IPS-18a (cell line): ENCODE measurements around the gene CSF3R.

Source experiments
- H3K27ac ChIP-seq: one replicate; pipeline ENCODE4 v1.5.1; 2013; ENCODE audit warnings: low read length
- H3K27me3 ChIP-seq: one replicate; pipeline ENCODE4 v1.6.1; 2013; ENCODE audit warnings: mild to moderate bottlenecking, low read length; ENCODE audit not compliant: control insufficient read depth, insufficient read depth
- H3K36me3 ChIP-seq: one replicate; pipeline ENCODE4 v1.6.1; 2013; ENCODE audit warnings: low read depth, low read length; ENCODE audit not compliant: control insufficient read depth
- H3K4me1 ChIP-seq: one replicate; pipeline ENCODE4 v1.6.1; 2013; ENCODE audit warnings: low read depth, low read length; ENCODE audit not compliant: control insufficient read depth
- H3K4me3 ChIP-seq: one replicate; pipeline ENCODE4 v1.5.1; 2013; ENCODE audit warnings: low read length
- H3K9ac ChIP-seq: one replicate; pipeline ENCODE4 v1.6.1; 2013; ENCODE audit warnings: mild to moderate bottlenecking, low read length, moderate library complexity
- H3K9me3 ChIP-seq: one replicate; pipeline ENCODE4 v1.6.1; 2013; ENCODE audit warnings: low read depth, low read length; ENCODE audit not compliant: control insufficient read depth

CSF3R gene

DNA sequence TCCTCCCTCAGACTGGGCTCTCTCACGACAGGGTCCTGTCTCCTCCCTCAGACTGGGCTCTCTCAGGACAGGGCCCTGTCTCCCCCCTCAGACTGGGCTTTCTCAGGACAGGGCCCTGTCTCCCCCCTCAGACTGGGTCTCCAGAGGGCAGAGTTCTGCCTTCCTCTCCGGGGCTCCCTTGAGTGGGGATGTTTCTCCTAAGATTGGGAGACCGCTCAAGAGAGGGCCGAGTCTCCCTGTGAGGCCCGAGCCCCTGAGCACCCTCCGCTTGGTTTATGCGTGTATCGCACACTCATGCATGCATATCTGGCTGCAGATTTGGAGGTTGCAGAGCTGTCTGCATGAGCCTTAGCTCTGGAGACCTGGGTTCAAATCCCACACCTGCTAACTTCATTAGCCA is 39.3 kb upstream of the CSF3R start:
- Histone ChIP-seq H3K36me3 (no peaks in the 10 kb centered on the region), H3K9ac (no peak overlapping the region), H3K27me3 (no peaks in the 10 kb centered on the region), H3K9me3 (no peaks in the 10 kb centered on the region), H3K4me1 (peaks cover 4% of the 10 kb centered on the region), H3K27ac (no peak overlapping the region), H3K4me3 (no peak overlapping the region)

DNA sequence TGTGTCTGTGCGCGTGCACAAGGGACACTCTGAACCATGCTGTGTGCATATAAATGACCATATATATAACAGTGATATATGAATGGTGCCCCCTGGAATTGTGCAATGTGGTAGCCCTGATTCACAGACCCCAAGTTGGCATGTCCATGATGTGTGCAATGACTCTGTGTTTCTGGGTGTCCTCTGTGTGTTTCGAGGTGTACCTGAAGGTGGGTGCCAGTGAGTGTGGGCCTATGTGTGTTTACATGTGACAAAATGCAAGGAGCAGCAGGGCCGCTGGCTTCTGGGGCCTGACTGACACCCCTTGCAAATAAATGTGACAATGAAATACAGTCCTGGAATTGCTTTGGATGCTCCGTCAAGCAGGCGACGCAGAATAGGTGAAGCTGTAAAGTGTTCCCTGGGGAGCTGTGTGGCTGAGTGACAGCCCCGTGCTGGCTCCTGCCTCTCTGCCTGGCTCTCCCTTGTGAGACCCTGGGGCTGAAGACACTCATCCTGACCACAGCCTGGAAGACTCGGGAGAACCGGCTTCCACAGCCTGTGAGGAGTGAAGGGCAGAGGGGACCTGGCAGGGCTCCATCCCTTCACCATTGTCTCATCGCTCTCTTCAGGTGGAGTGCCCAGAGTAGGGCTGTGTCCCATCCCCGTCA is 38.2 kb upstream of the CSF3R start:
- Histone ChIP-seq H3K9me3 (no peaks in the 10 kb centered on the region), H3K27me3 (no peaks in the 10 kb centered on the region), H3K27ac (no peak overlapping the region), H3K4me3 (no peak overlapping the region), H3K9ac (no peak overlapping the region), H3K36me3 (no peaks in the 10 kb centered on the region), H3K4me1 (peaks cover 4% of the 10 kb centered on the region)

DNA sequence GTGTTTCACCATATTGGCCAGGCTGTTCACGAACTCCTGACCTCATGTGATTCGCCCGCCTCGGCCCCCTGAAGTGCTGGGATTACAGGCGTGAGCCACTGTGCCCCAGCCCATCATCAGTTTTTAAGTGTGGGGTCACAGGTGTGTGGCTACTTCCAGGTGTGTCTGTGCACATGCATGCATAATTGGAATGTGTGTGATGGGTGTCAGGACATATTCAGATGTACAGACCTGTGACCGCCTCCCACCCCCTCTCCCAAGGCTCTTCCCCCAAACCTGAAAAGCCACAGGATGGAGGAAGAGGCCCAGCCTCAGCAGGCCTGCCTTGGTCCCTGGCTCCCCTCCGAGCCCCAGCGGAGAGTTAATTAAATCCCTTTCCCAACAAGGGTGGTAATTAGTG is 37.3 kb upstream of the CSF3R start:
- Histone ChIP-seq H3K4me3 (no peak overlapping the region), H3K4me1 (peaks cover 4% of the 10 kb centered on the region), H3K9ac (no peak overlapping the region), H3K36me3 (no peaks in the 10 kb centered on the region), H3K27ac (no peak overlapping the region), H3K9me3 (no peaks in the 10 kb centered on the region), H3K27me3 (no peaks in the 10 kb centered on the region)

DNA sequence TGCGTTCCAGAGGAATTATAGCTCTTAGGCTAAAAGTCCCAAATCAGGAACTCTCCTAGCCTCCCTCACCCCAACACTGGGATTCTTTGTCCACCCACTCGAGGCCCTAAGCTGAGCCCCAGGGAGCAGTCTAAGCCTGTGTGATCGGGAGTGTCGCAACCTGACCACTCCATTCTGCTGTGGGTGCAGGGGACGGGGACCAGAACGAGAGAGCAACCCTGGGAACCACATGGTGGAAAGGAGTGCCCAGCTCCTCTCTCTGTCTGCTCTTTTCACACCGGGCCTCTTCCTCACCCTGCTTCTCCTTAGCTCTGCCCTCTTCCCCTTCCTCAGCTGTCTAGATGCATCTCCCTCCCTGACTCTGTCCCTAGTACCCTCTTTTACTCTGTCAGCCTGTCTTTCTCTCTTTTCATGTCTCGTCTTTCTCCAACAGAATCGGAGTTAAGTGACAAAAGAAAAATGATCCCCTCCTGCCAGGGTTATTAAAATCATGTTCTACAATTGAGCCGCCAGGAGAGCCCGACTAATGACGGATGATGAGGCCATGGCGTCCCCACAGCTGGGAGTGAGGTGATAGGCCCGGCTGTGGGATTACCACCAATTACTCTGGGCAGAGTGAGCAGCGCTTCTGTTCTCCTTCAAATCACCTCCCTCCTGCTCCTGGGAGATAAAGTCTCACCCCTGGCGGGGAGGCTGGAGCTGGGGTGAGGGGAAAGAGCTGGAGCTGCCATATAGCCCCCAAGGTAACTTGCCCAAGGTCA is 34.5 kb upstream of the CSF3R start:
- H3K27ac ChIP-seq: no peak overlapping the region
- no peaks in the 10 kb centered on the region for H3K27me3 ChIP-seq
- H3K4me1 ChIP-seq: peaks cover 4% of the 10 kb centered on the region
- H3K9ac ChIP-seq: no peak overlapping the region
- no peaks in the 10 kb centered on the region for H3K9me3 ChIP-seq
- no peaks in the 10 kb centered on the region for H3K36me3 ChIP-seq
- H3K4me3 ChIP-seq: no peak overlapping the region

- Histone ChIP-seq H3K27ac (no peak overlapping the region), H3K4me1 (peaks cover 4% of the 10 kb centered on the region), H3K4me3 (no peak overlapping the region), H3K9me3 (no peaks in the 10 kb centered on the region), H3K9ac (no peak overlapping the region), H3K36me3 (no peaks in the 10 kb centered on the region), H3K27me3 (no peaks in the 10 kb centered on the region)
Observed at GRCh38 chr1:36516372-36517010, 33.8 kb upstream of the CSF3R start.

- no peaks in the 10 kb centered on the region for H3K27me3 ChIP-seq
- no peaks in the 10 kb centered on the region for H3K36me3 ChIP-seq
- no peak overlapping the region for H3K9ac ChIP-seq
- no peaks in the 10 kb centered on the region for H3K9me3 ChIP-seq
- H3K4me3 ChIP-seq: no peak overlapping the region
- H3K27ac ChIP-seq: no peak overlapping the region
- H3K4me1 ChIP-seq: peaks cover 4% of the 10 kb centered on the region
Observed at GRCh38 chr1:36515315-36516138, 32.8 kb upstream of the CSF3R start.

DNA sequence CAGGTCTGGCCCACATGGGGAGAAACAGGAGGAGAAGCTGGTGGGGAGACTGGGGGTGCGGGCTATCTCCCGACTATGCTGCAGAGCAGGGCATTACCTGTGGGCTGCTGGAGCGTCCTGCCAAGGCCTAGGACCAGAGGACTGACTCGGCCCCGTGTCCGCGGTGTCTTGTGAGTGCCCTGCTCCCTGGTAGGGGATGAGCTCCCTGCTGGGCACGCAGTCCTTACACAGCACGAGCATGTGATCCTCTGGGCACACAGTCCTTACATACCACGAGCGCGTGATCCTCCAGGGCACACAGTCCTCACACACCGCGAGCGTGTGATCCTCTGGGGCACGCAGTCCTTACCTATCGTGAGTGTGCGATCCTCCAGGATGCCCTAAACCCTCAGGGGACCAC is 31.8 kb upstream of the CSF3R start:
- Histone ChIP-seq H3K9ac (no peak overlapping the region), H3K27me3 (no peaks in the 10 kb centered on the region), H3K27ac (no peak overlapping the region), H3K4me1 (no peaks in the 10 kb centered on the region), H3K9me3 (no peaks in the 10 kb centered on the region), H3K36me3 (no peaks in the 10 kb centered on the region), H3K4me3 (no peak overlapping the region)

DNA sequence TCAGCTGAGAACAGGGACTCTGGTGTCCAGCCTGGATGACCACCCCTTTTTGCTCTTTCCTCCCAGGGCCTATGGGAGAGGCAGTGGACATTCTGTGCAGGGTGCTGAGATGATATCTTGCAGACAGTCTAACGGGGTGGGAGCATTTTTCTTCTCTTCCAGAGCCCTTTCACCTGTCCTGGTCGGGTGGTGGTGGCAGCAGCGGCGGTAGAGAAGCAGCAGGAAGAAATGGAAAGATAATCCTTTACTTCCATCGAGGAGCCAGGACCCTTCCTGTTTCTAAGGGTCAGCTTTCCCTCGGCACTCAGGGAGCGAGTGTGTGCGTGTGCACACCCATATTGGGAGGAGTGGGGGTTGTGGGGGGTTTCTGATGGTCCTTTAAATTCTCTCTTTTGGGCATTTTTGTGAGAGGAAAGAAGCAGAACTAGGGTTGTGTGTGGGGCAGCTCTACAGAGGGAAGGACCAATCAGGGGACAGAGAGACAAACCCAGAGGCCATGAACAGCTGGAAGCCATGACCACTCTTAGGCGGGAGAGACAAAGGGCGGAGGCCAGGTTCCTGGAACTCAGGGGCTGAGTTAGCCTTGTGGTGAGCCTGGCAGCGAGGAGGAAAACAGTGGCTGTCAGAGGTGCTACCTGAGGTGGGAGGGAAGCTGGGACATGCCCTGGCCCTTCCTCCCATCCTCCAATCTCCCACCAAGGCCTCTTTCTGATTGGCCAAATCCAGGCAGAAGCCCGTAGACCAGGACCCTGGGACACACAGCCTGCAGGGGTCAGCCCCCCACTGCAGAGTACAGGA is 31.2 kb upstream of the CSF3R start:
- Histone ChIP-seq H3K4me3 (no peak overlapping the region), H3K36me3 (no peaks in the 10 kb centered on the region), H3K27ac (no peak overlapping the region), H3K27me3 (no peaks in the 10 kb centered on the region), H3K9me3 (no peaks in the 10 kb centered on the region), H3K4me1 (no peaks in the 10 kb centered on the region), H3K9ac (no peak overlapping the region)

- no peaks in the 10 kb centered on the region for H3K4me1 ChIP-seq
- H3K36me3 ChIP-seq: no peaks in the 10 kb centered on the region
- no peaks in the 10 kb centered on the region for H3K27me3 ChIP-seq
- no peak overlapping the region for H3K9ac ChIP-seq
- H3K9me3 ChIP-seq: no peaks in the 10 kb centered on the region
- no peak overlapping the region for H3K27ac ChIP-seq
- no peak overlapping the region for H3K4me3 ChIP-seq
Observed at GRCh38 chr1:36512842-36513241, 30.1 kb upstream of the CSF3R start.

- Histone ChIP-seq H3K27me3 (no peaks in the 10 kb centered on the region), H3K9me3 (no peaks in the 10 kb centered on the region), H3K36me3 (no peaks in the 10 kb centered on the region), H3K27ac (no peak overlapping the region), H3K9ac (no peak overlapping the region), H3K4me3 (no peak overlapping the region), H3K4me1 (no peaks in the 10 kb centered on the region)
Observed at GRCh38 chr1:36511804-36512798, 29.4 kb upstream of the CSF3R start.
